ENCODE measurements around the gene EXOC2. TPM values are rescaled to one million over a fixed set of nuclear protein-coding genes. Genes with fewer than 3 reads are reported as not detected.

Gene EXOC2
- total and polyA plus RNA-seq, 10 donors, result 7.0 to 32.8 (median 25.3) TPM

DNA sequence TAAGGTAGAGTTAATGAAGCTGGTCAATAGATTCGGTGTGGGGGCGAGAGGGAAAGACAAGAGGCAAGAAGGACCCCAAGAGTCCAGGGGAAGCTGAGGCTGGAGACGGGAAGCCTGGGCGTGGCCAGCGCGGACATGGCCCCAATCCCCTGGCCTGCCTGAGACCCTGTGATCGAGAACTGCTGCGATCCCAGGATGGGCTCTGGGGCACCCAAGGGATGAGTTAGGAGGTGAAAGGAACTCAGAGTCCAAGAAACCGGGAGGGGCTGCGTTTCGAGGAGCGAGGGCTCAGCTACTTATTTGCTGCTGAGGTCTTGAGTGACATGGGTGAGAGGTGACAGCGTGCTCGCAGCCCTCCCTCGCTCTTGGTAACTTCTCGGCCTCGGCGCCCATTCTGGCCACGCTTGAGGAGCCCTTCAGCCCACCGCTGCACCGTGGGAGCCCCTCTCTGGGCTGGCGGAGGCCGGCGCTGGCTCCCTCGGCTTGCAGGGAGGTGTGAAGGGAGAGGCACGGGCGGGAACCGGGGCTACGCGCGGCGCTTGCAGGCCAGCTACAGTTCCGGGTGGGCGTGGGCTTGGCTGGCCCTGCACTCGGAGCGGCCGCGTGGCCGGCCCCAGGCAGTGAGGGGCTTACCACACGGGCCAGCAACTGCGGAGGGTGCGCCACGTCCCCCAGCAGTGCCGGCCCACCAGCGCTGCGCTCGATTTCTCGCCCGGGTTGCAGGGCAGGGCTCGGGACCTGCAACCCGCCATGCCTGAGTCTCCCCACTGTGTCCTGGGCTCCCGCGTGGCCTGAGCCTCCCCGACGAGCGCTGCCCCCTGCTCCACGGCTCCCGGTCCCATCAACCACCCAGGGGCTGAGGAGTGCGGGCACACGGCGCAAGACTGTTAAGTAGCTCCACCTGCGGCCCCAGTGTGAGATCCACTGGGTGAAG lies 243.2 kb downstream of the EXOC2 start:
- Histone ChIP-seq H3K9me3 (peaks cover 0 to 4% (median 0%) of the 10 kb centered on the region in 8 donors), H3K4me3 (no peak overlapping the region), H3K27me3 (replicated peaks in 1 of 7) (peaks cover 0 to 19% (median 0%) of the 10 kb centered on the region in 7 donors), H3K27ac (no peak overlapping the region), H3K36me3 (no peaks in the 10 kb centered on the region), H3K4me1 (peaks cover 0 to 29% (median 6%) of the 10 kb centered on the region in 6 donors)
- peak; percentile 71 for DNase-seq
- TF ChIP-seq, protein P1, sequence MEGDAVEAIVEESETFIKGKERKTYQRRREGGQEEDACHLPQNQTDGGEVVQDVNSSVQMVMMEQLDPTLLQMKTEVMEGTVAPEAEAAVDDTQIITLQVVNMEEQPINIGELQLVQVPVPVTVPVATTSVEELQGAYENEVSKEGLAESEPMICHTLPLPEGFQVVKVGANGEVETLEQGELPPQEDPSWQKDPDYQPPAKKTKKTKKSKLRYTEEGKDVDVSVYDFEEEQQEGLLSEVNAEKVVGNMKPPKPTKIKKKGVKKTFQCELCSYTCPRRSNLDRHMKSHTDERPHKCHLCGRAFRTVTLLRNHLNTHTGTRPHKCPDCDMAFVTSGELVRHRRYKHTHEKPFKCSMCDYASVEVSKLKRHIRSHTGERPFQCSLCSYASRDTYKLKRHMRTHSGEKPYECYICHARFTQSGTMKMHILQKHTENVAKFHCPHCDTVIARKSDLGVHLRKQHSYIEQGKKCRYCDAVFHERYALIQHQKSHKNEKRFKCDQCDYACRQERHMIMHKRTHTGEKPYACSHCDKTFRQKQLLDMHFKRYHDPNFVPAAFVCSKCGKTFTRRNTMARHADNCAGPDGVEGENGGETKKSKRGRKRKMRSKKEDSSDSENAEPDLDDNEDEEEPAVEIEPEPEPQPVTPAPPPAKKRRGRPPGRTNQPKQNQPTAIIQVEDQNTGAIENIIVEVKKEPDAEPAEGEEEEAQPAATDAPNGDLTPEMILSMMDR (IDR thresholded peaks at IDR 0.05 in 8 of 11, conservative IDR thresholded peaks at IDR 0.05 in 3 of 11), result no peak
- intact Hi-C loops (cut with DNase I; ENCODE audit: low total_unique reads), result no loop called here
- 91 to 96% (median 92%) methylated on average over 33 to 62 of the region's 62 CpGs for WGBS, 5 donors

- H3K36me3 ChIP-seq, result no peaks in the 10 kb centered on the region
- no peak for TF ChIP-seq POLR2AphosphoS5 (IDR thresholded peaks at IDR 0.05)
- TF ChIP-seq, protein P1 (IDR thresholded peaks at IDR 0.05 in 8 of 11, conservative IDR thresholded peaks at IDR 0.05 in 3 of 11), result no peak
- H3K4me1 ChIP-seq, result peaks cover 0 to 30% (median 6%) of the 10 kb centered on the region in 6 donors
- H3K27ac ChIP-seq, result no peak overlapping the region
- peaks cover 0 to 19% (median 0%) of the 10 kb centered on the region in 7 donors for H3K27me3 ChIP-seq (replicated peaks in 1 of 7)
- peak; percentile 64 for DNase-seq
- WGBS, 5 donors, result 83 to 94% (median 84%) methylated on average over 3 to 12 of the region's 12 CpGs
- H3K9me3 ChIP-seq, result peaks cover 0 to 4% (median 0%) of the 10 kb centered on the region in 8 donors
- H3K4me3 ChIP-seq, result no peak overlapping the region
- intact Hi-C loops (cut with DNase I; ENCODE audit: low total_unique reads), result no loop called here
Observed at GRCh38 chr6:449057-449430, 243.9 kb downstream of the EXOC2 start.

DNA sequence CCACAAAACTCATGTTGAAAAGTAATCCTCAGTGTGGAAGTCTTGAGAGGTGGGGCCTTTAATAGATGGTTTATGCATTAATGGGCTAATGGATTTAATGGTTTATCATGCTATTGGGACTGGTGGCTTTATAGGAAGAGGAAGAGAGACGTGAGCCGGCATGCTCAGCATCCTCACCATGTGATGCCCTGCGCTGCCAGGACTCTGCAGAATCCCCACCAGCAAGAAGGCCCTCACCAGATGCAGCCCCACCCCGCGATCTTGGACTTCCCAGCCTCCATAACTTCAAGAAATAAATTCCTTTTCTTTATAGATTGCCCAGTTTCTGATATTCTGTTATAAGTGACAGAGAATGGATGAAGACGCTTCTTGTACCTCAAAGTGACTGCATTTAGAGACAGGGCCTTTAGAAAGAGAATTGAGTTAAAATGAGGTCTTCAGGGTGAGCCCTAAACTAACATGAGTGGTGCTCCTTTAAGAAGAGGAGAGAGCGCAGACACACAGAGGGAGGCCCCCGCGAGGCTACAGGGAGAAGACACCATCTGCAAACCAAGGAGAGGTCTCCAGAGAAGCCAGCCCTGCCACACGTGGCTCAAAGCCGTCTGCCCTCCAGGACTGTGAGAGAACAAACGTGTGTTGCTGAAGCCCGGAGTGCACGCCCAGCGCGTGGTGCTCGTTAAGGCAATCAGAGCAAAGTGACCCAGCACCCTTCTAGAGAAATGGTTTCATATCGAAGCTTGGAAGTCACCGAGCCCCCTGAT lies 244.5 kb downstream of the EXOC2 start:
- H3K27ac ChIP-seq, result no peak overlapping the region
- TF ChIP-seq POLR2A (IDR thresholded peaks at IDR 0.05) (no peak), POLR2AphosphoS5 (IDR thresholded peaks at IDR 0.05) (no peak)
- TF ChIP-seq, protein P1 (IDR thresholded peaks at IDR 0.05 in 8 of 11, conservative IDR thresholded peaks at IDR 0.05 in 3 of 11), result no peak
- no peaks in the 10 kb centered on the region for H3K36me3 ChIP-seq
- DNase-seq, result peak; percentile 62
- peaks cover 0 to 4% (median 0%) of the 10 kb centered on the region in 8 donors for H3K9me3 ChIP-seq
- H3K27me3 ChIP-seq (replicated peaks in 1 of 7), result peaks cover 0 to 19% (median 0%) of the 10 kb centered on the region in 7 donors
- WGBS, 5 donors, result 89 to 91% (median 89%) methylated on average over 19 of the region's 19 CpGs
- intact Hi-C loops (cut with DNase I; ENCODE audit: low total_unique reads), result no loop called here
- H3K4me1 ChIP-seq, result peaks cover 0 to 30% (median 6%) of the 10 kb centered on the region in 6 donors
- H3K4me3 ChIP-seq, result no peak overlapping the region

Measured in spleen (tissue), 11 donors.